GM18861 (cell line): ENCODE measurements around the gene MTOR.
"Not testable (repeated sequence)": the region's sequence is repeated elsewhere in the genome, so short reads cannot be mapped to it uniquely, and the experiment has no call there.

ENCODE experiments used
- ATAC-seq: cut with Tn5 transposase; IDR thresholded peaks from one replicate; pipeline ENCODE4 v1.9.1; 2021; ENCODE audit not compliant: unreplicated experiment

Gene MTOR

DNA sequence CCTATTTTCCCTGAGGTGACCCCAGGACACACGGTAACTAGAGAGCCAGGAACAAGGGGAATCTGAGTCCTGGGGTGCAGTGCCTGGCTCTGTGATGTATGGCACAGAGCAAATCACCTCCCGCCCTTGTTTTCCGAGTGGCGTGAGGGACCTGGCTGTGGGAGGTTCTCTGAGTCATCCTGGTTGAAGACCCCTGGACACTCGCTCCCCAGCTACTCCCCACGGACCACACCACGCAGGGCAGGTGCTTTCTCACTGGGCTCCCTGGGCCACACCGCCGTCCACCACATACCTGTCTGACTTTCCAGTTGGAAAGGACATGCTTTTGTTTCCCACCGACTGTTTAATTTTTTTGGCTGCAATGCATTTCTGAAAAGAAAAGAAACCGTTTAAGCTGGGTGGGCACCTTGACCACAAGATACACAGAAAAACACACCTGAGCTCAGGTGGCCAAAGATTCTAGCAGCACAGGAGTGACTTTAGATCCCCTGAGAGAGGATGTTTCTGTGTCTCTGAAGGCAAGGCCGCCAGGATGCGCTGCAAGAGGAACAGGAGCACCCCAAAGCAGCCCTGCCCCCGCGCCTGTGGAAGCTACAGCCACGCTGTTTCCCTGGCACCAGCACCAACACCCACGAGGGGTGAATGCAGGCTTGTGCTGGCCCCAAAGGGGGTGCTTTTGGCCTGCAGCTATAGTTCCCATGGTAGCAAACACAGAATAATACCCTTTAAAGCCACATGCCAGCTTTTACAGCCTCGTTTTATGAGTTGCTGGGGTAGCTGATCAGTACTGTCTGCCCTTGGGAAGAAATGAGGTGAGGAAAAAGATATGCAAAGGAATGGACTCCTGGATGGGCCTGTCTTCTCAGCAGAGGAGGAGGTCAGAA, 194.4 kb downstream of the MTOR start:
- ATAC-seq: no peak

GRCh38 chr1:11065796-11066195, 196.6 kb downstream of the MTOR start:
- ATAC-seq: no peak

DNA sequence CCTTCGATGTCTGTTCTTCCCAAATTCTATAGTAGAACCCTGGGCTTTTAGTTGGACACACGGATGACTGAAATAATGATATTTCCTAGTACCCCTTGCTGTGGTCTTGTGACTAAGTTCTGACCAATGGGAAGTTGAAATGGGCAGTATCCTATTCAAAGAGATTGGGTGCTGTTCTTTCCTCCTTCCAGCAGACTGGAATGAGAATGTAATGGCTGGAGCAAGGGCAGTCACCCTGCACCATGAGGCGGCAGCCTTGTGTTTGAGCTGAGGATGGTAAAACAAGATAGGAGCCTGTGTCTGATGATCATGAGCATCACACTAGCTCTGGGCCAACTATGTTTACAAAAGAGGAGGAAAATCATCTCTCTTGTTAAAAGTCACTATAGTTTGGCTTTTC, 197.4 kb downstream of the MTOR start:
- ATAC-seq: no peak

GRCh38 chr1:11063937-11064537, 198.3 kb downstream of the MTOR start:
- not testable (repeated sequence) for ATAC-seq

- ATAC-seq: no peak
Observed at GRCh38 chr1:11062965-11063401, 199.4 kb downstream of the MTOR start.

DNA sequence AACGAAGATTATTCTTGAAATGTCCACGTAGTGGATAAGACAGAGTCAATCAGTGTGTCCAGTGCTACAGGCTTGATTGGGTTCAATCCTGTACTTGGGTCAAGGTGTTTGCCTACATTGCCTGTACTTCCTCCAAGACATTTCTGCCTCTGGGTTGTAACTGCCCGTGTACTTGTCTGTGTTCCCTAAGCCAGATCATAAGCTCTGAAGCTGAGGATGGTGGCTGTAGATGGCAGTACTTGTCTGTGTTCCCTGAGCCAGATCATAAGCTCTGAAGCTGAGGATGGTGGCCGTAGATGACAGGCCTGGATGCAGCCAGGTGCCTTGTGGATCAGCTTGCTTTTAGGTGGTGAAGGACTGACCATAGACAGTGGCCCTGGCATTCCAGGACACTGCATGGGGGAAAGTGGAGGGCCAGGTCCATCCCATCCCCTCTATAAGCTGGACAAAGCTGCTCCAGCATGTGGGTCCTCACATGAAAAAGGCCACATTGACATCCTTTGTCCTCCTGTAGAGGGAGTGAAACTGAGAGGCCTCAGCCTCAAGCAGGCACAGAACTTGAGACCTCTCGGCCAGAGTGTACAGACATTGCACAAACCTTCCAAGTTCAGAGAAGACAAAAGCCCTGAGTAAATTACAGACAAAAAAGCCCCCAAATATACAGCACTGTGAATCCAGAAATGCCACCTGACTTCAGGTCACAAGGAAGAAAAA, 200.5 kb downstream of the MTOR start:
- ATAC-seq: no peak

GRCh38 chr1:11059968-11060830, 202.2 kb downstream of the MTOR start, which contains the start of gene SRM:
SRM (minus strand) TSS chr1:11060018; CDS start chr1:11059943, 75 bp downstream.
- peak; percentile 88 for ATAC-seq

- no peak for ATAC-seq
Observed at GRCh38 chr1:11059155-11059967, 203.0 kb downstream of the MTOR start.

DNA sequence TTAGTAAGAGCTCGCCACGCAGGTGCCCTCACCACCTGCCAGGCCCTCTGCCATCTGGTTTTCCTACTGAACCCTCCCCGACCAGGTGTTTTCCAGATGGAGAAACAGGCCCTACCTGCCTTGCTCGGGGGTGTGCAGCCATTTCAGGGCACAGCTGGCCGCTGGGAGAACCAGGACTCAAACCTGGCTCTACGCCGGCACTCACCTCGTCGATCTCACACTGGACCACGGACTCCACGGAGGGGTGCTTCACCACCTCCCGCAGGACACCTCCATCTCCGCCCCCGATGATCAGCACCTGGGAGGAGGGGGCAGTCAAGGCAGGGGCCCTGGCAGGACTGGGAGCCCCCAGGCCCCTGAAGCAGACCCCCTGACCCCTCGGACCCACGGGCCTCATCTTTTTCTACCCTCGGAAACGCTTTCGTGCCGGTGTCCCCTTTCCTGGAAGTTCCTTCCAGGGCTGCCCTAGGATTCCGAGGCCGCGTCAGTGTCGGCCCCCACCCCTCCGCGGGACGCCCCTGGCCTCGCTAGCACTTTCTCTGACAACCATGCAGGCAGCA, 203.7 kb downstream of the MTOR start:
- no peak for ATAC-seq

GRCh38 chr1:11058026-11058425, 204.3 kb downstream of the MTOR start:
- no peak for ATAC-seq

GRCh38 chr1:11057477-11057876, 204.9 kb downstream of the MTOR start:
- ATAC-seq: no peak
